ENCODE measurements around the gene PDE4D.

DNA sequence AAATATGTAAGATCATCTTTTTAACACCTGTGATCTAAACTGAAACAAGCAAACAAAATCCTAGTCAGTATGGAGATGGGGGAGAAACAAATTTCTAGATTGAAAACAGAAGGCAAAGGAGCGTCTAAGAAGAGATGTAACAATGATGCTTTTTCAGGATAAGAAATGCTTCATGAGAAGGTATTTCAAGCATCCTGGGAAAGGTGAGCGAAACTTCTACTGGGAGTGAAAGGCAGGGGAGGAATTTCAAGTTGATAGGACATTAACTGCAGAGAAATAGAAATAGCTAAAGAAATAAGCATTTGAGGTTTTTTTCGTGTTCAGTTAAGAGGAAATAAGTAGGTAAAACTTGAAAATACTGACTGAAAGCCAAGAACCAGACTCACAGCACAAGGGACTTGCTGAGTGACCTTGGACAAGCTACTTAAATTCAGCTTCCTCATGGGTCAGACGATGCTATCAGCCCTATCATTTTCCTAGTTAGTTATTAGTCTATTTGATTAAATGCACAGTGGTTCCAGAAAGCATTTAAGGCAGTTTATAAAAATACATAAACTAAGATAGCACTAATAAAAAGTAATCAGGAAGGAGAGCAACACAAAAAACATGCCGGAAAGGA lies 406.3 kb downstream of the PDE4D start:
- TF ChIP-seq, protein P1, sequence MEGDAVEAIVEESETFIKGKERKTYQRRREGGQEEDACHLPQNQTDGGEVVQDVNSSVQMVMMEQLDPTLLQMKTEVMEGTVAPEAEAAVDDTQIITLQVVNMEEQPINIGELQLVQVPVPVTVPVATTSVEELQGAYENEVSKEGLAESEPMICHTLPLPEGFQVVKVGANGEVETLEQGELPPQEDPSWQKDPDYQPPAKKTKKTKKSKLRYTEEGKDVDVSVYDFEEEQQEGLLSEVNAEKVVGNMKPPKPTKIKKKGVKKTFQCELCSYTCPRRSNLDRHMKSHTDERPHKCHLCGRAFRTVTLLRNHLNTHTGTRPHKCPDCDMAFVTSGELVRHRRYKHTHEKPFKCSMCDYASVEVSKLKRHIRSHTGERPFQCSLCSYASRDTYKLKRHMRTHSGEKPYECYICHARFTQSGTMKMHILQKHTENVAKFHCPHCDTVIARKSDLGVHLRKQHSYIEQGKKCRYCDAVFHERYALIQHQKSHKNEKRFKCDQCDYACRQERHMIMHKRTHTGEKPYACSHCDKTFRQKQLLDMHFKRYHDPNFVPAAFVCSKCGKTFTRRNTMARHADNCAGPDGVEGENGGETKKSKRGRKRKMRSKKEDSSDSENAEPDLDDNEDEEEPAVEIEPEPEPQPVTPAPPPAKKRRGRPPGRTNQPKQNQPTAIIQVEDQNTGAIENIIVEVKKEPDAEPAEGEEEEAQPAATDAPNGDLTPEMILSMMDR (conservative IDR thresholded peaks at IDR 0.05 in 1 of 2, IDR thresholded peaks at IDR 0.05 in 1 of 2; ENCODE audit: extremely low read depth in 1 of 2, insufficient read depth in 1 of 2, low read depth in 1 of 2, low read length in 2 of 2), result no peak
- TF ChIP-seq EZH2 (IDR thresholded peaks at IDR 0.05; ENCODE audit: borderline replicate concordance, low read length), result no peak
